ENCODE data around the gene PNRC1. TPM values are rescaled to one million over a fixed set of nuclear protein-coding genes. Genes with fewer than 3 reads are reported as not detected.
A peak's percentile ranks its signal among the peaks of the same experiment; 100 is the strongest.
"Not testable (repeated sequence)": the region's sequence is repeated elsewhere in the genome, so short reads cannot be mapped to it uniquely, and the experiment has no call there.

The PNRC1 gene
- total RNA-seq, 3 donors from 2014 or later, result 221 to 290 (median 230) TPM

DNA sequence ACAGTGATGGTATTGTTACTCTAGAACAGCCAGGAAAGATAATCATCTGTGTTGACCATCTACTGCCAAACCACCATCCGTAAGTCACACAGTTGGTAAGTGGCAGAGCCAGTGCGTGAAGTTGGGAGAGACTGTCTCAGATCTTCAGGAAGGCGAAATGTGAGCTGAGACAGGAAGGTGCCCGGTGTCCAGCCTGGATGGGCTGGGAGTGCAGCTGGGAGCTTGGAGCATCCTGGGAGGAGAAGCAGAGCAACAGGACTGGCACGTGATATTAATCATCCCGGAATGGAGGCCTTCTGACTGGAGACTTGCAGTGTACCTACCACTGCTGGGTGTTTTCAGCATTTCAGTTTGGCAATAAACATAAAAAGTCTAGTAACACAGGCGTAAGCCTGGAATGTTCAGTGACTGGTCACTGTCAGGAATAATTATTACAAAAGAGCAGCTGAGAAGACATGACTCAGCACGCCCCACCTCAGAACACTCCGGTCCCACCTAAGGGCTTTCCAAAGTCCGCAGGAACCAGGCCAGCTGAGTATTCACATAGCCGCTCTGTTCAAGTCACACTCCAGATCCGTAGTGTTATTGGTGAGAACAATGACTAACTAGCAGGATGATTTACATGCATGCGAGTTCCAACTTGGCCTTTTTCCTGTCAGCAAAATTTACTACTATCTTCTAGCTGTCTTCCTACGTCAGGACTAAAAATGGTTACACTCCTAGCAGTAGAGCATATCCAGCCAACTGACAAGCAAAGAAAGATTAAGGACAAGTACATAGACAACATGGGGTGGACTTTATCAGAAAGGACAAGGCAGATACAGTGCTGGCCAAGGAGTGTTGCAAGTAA is 45.1 kb upstream of the PNRC1 start:
- Histone ChIP-seq H3K4me3 (peak overlapping the region in 2 of 3 donors; percentile 11 to 54), H3K4me1 (peaks cover 0 to 5% of the 10 kb centered on the region in 2 donors), H3K9me3 (peaks cover 0 to 13% of the 10 kb centered on the region in 2 donors), H3K27me3 (no peaks in the 10 kb centered on the region), H3K27ac (peak overlapping the region; percentile 93 to 97), H3K36me3 (no peaks in the 10 kb centered on the region)
- intact Hi-C loops (cut with DNase I; ENCODE audit: low total_unique reads), result loop anchor here (10.0 kb wide), 1 partner anchor 49 kb away; the partner anchor contains the start of gene PNRC1
- peak; percentile 70 to 93 for DNase-seq (ENCODE audit: low spot score in 2 of 2)
- TF ChIP-seq POLR2A (IDR thresholded peaks at IDR 0.05) (peak; percentile 10), POLR2AphosphoS5 (IDR thresholded peaks at IDR 0.05) (peak; percentile 68 to 98 (median 94))
- TF ChIP-seq, protein P1, sequence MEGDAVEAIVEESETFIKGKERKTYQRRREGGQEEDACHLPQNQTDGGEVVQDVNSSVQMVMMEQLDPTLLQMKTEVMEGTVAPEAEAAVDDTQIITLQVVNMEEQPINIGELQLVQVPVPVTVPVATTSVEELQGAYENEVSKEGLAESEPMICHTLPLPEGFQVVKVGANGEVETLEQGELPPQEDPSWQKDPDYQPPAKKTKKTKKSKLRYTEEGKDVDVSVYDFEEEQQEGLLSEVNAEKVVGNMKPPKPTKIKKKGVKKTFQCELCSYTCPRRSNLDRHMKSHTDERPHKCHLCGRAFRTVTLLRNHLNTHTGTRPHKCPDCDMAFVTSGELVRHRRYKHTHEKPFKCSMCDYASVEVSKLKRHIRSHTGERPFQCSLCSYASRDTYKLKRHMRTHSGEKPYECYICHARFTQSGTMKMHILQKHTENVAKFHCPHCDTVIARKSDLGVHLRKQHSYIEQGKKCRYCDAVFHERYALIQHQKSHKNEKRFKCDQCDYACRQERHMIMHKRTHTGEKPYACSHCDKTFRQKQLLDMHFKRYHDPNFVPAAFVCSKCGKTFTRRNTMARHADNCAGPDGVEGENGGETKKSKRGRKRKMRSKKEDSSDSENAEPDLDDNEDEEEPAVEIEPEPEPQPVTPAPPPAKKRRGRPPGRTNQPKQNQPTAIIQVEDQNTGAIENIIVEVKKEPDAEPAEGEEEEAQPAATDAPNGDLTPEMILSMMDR (IDR thresholded peaks at IDR 0.05), result peak in 1 of 3 donors; percentile 51

DNA sequence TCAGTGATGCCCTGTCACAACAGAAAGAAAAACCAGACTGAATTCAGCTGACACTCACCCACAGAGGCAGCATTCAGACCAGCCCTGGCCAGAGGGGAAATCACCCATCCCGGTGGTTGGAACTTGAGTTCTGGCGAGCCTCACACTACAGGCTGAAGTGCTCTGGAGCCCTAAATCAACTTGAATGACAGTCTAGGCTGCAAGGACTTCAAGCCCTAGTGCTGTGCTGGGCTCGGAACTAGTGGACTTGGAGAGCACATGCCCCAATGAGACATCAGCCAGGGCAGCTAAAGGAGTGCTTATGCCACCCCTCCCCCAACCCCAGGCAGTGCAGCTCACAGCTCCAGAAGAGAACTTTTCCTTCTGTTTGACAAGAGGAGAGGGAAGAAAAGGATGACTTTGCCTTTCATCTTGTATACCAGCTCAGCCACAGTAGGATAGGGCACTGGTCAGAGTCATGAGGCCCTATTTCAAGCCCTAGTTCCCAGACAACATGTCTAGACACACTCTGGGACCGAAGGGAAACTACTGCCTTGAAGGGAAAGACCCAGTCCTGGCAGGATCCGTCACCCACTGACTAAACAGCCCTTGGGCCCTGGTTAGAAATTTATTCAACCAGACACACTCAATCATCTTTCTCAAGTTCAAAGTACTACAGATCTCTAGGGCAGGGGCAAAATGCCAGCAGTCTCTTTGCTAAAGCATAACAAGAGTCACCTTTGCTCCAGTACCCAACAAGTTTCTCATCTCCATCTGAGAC is 43.2 kb upstream of the PNRC1 start:
- H3K27ac ChIP-seq, result peak overlapping the region; percentile 93 to 97

DNA sequence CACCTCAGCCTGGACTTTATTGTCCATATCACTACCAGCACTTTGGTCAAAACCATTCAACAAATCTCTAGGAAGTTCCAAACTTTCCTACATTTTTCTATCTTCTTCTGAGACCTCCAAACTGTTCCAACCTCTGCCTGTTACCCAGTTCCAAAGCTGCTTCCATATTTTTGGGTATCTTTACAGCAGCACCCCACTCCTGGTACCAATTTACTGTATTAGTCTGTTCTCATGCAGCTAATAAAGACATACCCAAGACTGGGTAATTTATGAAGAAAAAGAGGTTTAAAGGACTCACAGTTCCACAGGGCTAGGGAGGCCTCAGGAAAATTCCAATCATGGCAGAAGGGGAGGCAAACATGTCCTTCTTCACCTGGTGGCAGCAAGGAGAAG is 42.7 kb upstream of the PNRC1 start:
- not testable (repeated sequence) for H3K4me1 ChIP-seq; DNase-seq (ENCODE audit: low spot score in 2 of 2); H3K4me3 ChIP-seq; H3K36me3 ChIP-seq; H3K27me3 ChIP-seq
- peaks cover 0 to 13% of the 10 kb centered on the region in 2 donors for H3K9me3 ChIP-seq
- intact Hi-C loops (cut with DNase I; ENCODE audit: low total_unique reads), result loop anchor here (10.0 kb wide), 1 partner anchor 47 kb away; the partner anchor contains the start of gene PNRC1
- peak overlapping the region in 1 of 2 donors; percentile 97 for H3K27ac ChIP-seq

More for the DNA sequence above, 43.2 kb upstream of the PNRC1 start:
- Histone ChIP-seq H3K36me3 (no peaks in the 10 kb centered on the region), H3K27me3 (no peaks in the 10 kb centered on the region), H3K9me3 (peaks cover 0 to 13% of the 10 kb centered on the region in 2 donors), H3K4me3 (no peak overlapping the region), H3K4me1 (peaks cover 0 to 5% of the 10 kb centered on the region in 2 donors)
- TF ChIP-seq, protein P1 (IDR thresholded peaks at IDR 0.05), result no peak
- TF ChIP-seq POLR2A (IDR thresholded peaks at IDR 0.05) (no peak), POLR2AphosphoS5 (IDR thresholded peaks at IDR 0.05) (no peak)
- intact Hi-C loops (cut with DNase I; ENCODE audit: low total_unique reads), result loop anchor here (10.0 kb wide), 1 partner anchor 47 kb away; the partner anchor contains the start of gene PNRC1
- no peak for DNase-seq (ENCODE audit: low spot score in 2 of 2)

DNA sequence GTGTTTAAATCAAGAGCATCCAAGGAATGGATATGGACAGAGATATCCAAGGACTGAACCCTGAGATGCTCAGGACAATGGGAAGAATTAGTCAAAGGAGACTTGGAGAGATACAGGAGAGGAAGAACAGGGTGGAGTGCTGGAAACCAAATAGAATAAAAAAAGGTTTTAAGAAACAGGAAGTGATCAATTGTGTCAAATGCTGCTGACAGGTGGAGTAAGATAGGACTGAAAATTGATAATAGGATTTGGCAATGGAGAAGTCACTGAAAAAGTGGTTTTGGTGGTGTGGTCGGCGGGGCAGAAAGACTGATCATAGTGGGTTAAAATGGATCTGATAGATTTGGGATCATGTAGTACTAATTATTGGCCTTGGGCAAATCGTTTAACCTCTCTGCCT is 37.9 kb upstream of the PNRC1 start:
- Histone ChIP-seq H3K4me1 (no peaks in the 10 kb centered on the region), H3K27me3 (no peaks in the 10 kb centered on the region), H3K27ac (no peak overlapping the region), H3K36me3 (no peaks in the 10 kb centered on the region), H3K4me3 (no peak overlapping the region), H3K9me3 (peaks cover 0 to 9% of the 10 kb centered on the region in 2 donors)
- TF ChIP-seq, protein P1 (IDR thresholded peaks at IDR 0.05), result no peak
- TF ChIP-seq POLR2A (IDR thresholded peaks at IDR 0.05) (no peak), POLR2AphosphoS5 (IDR thresholded peaks at IDR 0.05) (no peak)
- no peak for DNase-seq (ENCODE audit: low spot score in 2 of 2)
- intact Hi-C loops (cut with DNase I; ENCODE audit: low total_unique reads), result no loop called here

DNA sequence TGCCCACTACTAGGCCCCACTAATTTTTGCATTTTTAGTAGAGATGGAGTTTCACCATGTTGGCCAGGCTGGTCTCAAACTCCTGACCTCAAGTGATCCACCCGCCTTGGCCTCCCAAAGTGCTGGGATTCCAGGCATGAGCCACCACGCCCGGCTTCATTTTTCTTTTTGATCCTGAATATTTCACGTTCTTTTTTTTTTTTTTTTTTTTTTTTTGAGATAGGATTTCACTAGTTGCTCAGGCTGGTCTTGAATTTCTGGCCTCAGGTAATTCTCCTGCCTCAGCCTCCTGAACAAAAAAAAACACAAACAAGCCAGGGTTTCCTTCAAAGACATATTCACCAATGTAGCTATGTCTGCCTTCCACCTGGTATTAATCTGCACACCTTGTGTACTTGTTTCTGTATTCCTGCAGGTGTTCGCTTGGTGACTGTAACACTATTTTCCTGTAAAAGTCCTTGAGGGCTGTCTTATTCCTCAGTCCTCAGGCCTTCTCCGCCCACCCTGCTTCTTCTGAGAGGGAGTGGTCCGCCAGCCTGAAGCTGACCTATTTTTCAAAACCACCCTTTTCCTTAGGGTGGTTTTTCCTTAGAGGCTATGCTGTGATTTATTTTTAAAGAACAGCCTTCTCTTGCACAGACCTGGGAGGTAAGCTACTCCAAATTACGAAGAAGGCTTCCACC is 36.1 kb upstream of the PNRC1 start:
- Histone ChIP-seq H3K4me3 (no peak overlapping the region), H3K9me3 (no peaks in the 10 kb centered on the region)
- intact Hi-C loops (cut with DNase I; ENCODE audit: low total_unique reads), result loop anchor here (5.0 kb wide), 1 partner anchor 1642 kb away; no protein-coding TSS in a partner anchor

More for the DNA sequence above, 36.1 kb upstream of the PNRC1 start:
- TF ChIP-seq POLR2AphosphoS5 (IDR thresholded peaks at IDR 0.05) (no peak), POLR2A (IDR thresholded peaks at IDR 0.05) (no peak)
- TF ChIP-seq, protein P1 (IDR thresholded peaks at IDR 0.05), result no peak
- no peaks in the 10 kb centered on the region for H3K27me3 ChIP-seq
- H3K27ac ChIP-seq, result no peak overlapping the region
- no peaks in the 10 kb centered on the region for H3K36me3 ChIP-seq
- H3K4me1 ChIP-seq, result no peaks in the 10 kb centered on the region
- no peak for DNase-seq (ENCODE audit: low spot score in 2 of 2)

All from breast epithelium (tissue), 4 donors.